A673 (cell line): Measurements from ENCODE around the gene TFAP2D. TPM values are rescaled to one million over a fixed set of nuclear protein-coding genes. Genes with fewer than 3 reads are reported as not detected.

ENCODE experiments used
- BruUV-seq: library from RNA; stranded (reverse); fragments of 400-500 nt; replicated peaks from 2 replicates; lab custom pipeline; 2021; lab: Mats Ljungman, UMichigan
- CTCF ChIA-PET: fragments of 300-600 bp; sonication (Branson Sonifier 250); formaldehyde crosslinking; loops from one replicate; lab custom pipeline; 2022; ENCODE audit warnings: antibody characterized with exemption; lab: Charles Lee
- POLR2A ChIA-PET: fragments of 300-600 bp; sonication (Branson Sonifier 250); formaldehyde crosslinking; loops from one replicate; lab custom pipeline; 2022; ENCODE audit warnings: antibody characterized with exemption; ENCODE audit not compliant: low non-redundant PET; lab: Charles Lee
- DNase-seq: peaks from one replicate; pipeline ENCODE4 v3.0.0-alpha.2; 2015; ENCODE audit warnings: low spot score
- H3K27ac ChIP-seq: fragments of 200-600 bp; sonication (generic); 2 replicates; pipeline ENCODE4 v1.5.1; 2016; ENCODE audit warnings: mixed run types, low read depth, mild to moderate bottlenecking, mixed read lengths, antibody characterized with exemption, low read length; ENCODE audit not compliant: poor library complexity, severe bottlenecking
- H3K27me3 ChIP-seq: fragments of 200-600 bp; sonication (generic); replicated peaks from 2 replicates; pipeline ENCODE4 v1.6.1; 2017; ENCODE audit warnings: mixed run types, low read depth, mild to moderate bottlenecking, mixed read lengths, antibody characterized with exemption, low read length; ENCODE audit not compliant: insufficient read depth, poor library complexity
- H3K36me3 ChIP-seq: fragments of 200-600 bp; sonication (generic); 2 replicates; pipeline ENCODE4 v1.6.1; 2016; ENCODE audit warnings: mixed run types, mild to moderate bottlenecking, mixed read lengths, antibody characterized with exemption, low read length; ENCODE audit not compliant: insufficient read depth, poor library complexity, severe bottlenecking
- H3K4me1 ChIP-seq: fragments of 200-600 bp; sonication (generic); 2 replicates; pipeline ENCODE4 v1.6.1; 2017; ENCODE audit warnings: mixed run types, mild to moderate bottlenecking, mixed read lengths, antibody characterized with exemption, low read length; ENCODE audit not compliant: insufficient read depth, poor library complexity, severe bottlenecking
- H3K4me3 ChIP-seq: fragments of 200-600 bp; sonication (generic); 2 replicates; pipeline ENCODE4 v1.5.1; 2016; ENCODE audit warnings: low read depth, mixed run types, mild to moderate bottlenecking, mixed read lengths, low read length; ENCODE audit not compliant: poor library complexity, severe bottlenecking
- H3K9me3 ChIP-seq: fragments of 200-600 bp; sonication (generic); 2 replicates; pipeline ENCODE4 v1.6.1; 2016; ENCODE audit warnings: mixed run types, low read depth, mild to moderate bottlenecking, mixed read lengths, antibody characterized with exemption, low read length; ENCODE audit not compliant: poor library complexity, severe bottlenecking
- CTCF ChIP-seq: fragments of 300-800, 200-600 bp; sonication (generic); conservative IDR thresholded peaks from 2 replicates; pipeline ENCODE4 v1.5.1; 2017; ENCODE audit warnings: low read depth, mild to moderate bottlenecking, antibody characterized with exemption, low read length, moderate library complexity, mixed read lengths
- EZH2 ChIP-seq: fragments of 200-600 bp; sonication (generic); IDR thresholded peaks from 2 replicates; pipeline ENCODE4 v1.6.1; 2017; ENCODE audit warnings: borderline replicate concordance, low read depth, mild to moderate bottlenecking, mixed read lengths, antibody characterized with exemption, low read length; ENCODE audit not compliant: poor library complexity, severe bottlenecking
- intact Hi-C: fragments of 100-400 bp; cut with micrococcal nuclease; formaldehyde crosslinking; loops from one replicate; pipeline ENCODE4 v1.10.0; 2022; ENCODE audit not compliant: unreplicated experiment
- total RNA-seq: library from RNA; stranded (reverse); gene quantifications from 2 replicates; pipeline ENCODE4 v1.2.3, GENCODE V29; 2021

Gene TFAP2D
- total RNA-seq, 1 experiment from 2014 or later = not detected

GRCh38 chr6:50816115-50816675, 102.9 kb downstream of the TFAP2D start:
- peaks cover 72% of the 10 kb centered on the region for H3K27me3 ChIP-seq
- intact Hi-C loops = loop anchor here (1.0 to 5.0 kb wide), 7 partner anchors 534 to 1231 kb away; no protein-coding TSS in a partner anchor

GRCh38 chr6:50816947-50817645, 103.8 kb downstream of the TFAP2D start:
- H3K9me3 ChIP-seq = no peaks in the 10 kb centered on the region
- no peak overlapping the region for H3K27ac ChIP-seq
- ChIA-PET POLR2A (no interaction called here), CTCF (interaction anchor here (1.1 kb wide), 1 partner anchor 533 kb away, joined by 4 read pairs; no protein-coding TSS in a partner anchor)
- peaks cover 81% of the 10 kb centered on the region for H3K27me3 ChIP-seq
- no peaks in the 10 kb centered on the region for H3K36me3 ChIP-seq
- H3K4me1 ChIP-seq = peaks cover 22% of the 10 kb centered on the region
- no TSS peak for BruUV-seq
- TF ChIP-seq CTCF = no peak
- TF ChIP-seq EZH2 = no peak
- no peak for DNase-seq
- no peak overlapping the region for H3K4me3 ChIP-seq
- intact Hi-C loops = loop anchor here (1.0 to 5.0 kb wide), 7 partner anchors 533 to 1230 kb away; no protein-coding TSS in a partner anchor

More at GRCh38 chr6:50816115-50816675, 102.9 kb downstream of the TFAP2D start:
- CTCF ChIA-PET = interaction anchor here (1.1 kb wide), 1 partner anchor 534 kb away, joined by 4 read pairs; no protein-coding TSS in a partner anchor
- H3K27ac ChIP-seq = no peak overlapping the region
- DNase-seq = peak; percentile 88
- POLR2A ChIA-PET = no interaction called here
- peak overlapping the region; percentile 51 for H3K4me3 ChIP-seq
- H3K4me1 ChIP-seq = peaks cover 13% of the 10 kb centered on the region
- H3K9me3 ChIP-seq = no peaks in the 10 kb centered on the region
- TF ChIP-seq CTCF (peak; percentile 87), EZH2 (no peak)
- no TSS peak for BruUV-seq
- no peaks in the 10 kb centered on the region for H3K36me3 ChIP-seq

- Histone ChIP-seq H3K4me3 (no peak overlapping the region), H3K36me3 (no peaks in the 10 kb centered on the region), H3K27ac (no peak overlapping the region), H3K9me3 (no peaks in the 10 kb centered on the region), H3K27me3 (peaks cover 82% of the 10 kb centered on the region), H3K4me1 (peaks cover 22% of the 10 kb centered on the region)
- intact Hi-C loops = loop anchor here (5.0 kb wide), 4 partner anchors 935 to 1205 kb away; no protein-coding TSS in a partner anchor
- no peak for DNase-seq
- no TSS peak for BruUV-seq
- TF ChIP-seq CTCF (no peak), EZH2 (no peak)
- ChIA-PET CTCF (no interaction called here), POLR2A (no interaction called here)
These were observed 104.3 kb downstream of the TFAP2D start for GRCh38 chr6:50817646-50817950.
